Gastrocnemius medialis (tissue), 4 donors: Measurements from ENCODE around the gene BLVRA. TPM values are rescaled to one million over a fixed set of nuclear protein-coding genes. Genes with fewer than 3 reads are reported as not detected.
"Not testable (repeated sequence)": the region's sequence is repeated elsewhere in the genome, so short reads cannot be mapped to it uniquely, and the experiment has no call there.

Source experiments
- ATAC-seq, 2 donors: fragments of 150-250 bp; one replicate each; pipeline ENCODE4 v1.9.1; 2016
- DNase-seq, 2 donors: peaks; one replicate each; pipeline ENCODE4 v3.0.0-alpha.2; 2019
- H3K27ac ChIP-seq, 4 donors: fragments of 200-600 bp; sonication (generic); 1 replicate in 1 of 4; 2 replicates in 3 of 4; pipeline ENCODE4 v1.5.1; 2016 to 2018; ENCODE audit warnings: mild to moderate bottlenecking in 2 of 4, moderate library complexity in 1 of 4
- H3K27me3 ChIP-seq, 3 donors: fragments of 200-600 bp; sonication (generic) in 2 of 3; 1 replicate in 1 of 3; 2 replicates in 2 of 3; pipeline versions ENCODE4 v1.5.1 to v1.6.0; 2016 to 2019; ENCODE audit warnings: mild to moderate bottlenecking in 1 of 3, moderate library complexity in 1 of 3
- H3K36me3 ChIP-seq, 2 donors: fragments of 200-600 bp; sonication (generic) in 1 of 2; one replicate each; pipeline ENCODE4 v1.5.1; 2017 to 2018
- H3K4me1 ChIP-seq, 2 donors: fragments of 200-600 bp; sonication (generic) in 1 of 2; one replicate each; pipeline ENCODE4 v1.5.1; 2016 to 2017; ENCODE audit warnings: mild to moderate bottlenecking in 2 of 2
- H3K4me3 ChIP-seq, 4 donors: fragments of 200-600 bp; sonication (generic) in 3 of 4; 1 replicate in 1 of 4; 2 replicates in 3 of 4; pipeline ENCODE4 v1.5.1; 2016 to 2019; ENCODE audit warnings: mild to moderate bottlenecking in 2 of 4
- H3K9me3 ChIP-seq, 3 donors: fragments of 200-600 bp; sonication (generic) in 2 of 3; 1 replicate in 1 of 3; 2 replicates in 2 of 3; pipeline ENCODE4 v1.5.1; 2016 to 2019
- POLR2A ChIP-seq, 2 donors: fragments of 450-650 bp; IDR thresholded peaks; one replicate each; pipeline ENCODE4 v1.6.1; 2017; ENCODE audit warnings: antibody characterized with exemption in 2 of 2, mild to moderate bottlenecking in 2 of 2, moderate library complexity in 2 of 2
- in situ Hi-C, 4 donors: fragments of 200-750 bp; cut with MboI; loops; one replicate each; pipeline versions ENCODE4 v1.15.0 to v1.8.0; 2017; ENCODE audit warnings: low sequenced_read_pairs in 4 of 4
- intact Hi-C: fragments of 100-400 bp; cut with DNase I; formaldehyde crosslinking; loops from one replicate; pipeline ENCODE4 v1.15.1; 2023; ENCODE audit warnings: low total_unique reads
- total RNA-seq, 4 donors: library from RNA; depleted of rRNA; stranded (reverse); fragments of >200 nt; gene quantifications; one replicate each; pipeline versions ENCODE4 v1.1.0 to v1.2.3, GENCODE V29; 2016
- TF ChIP-seq, protein P1 (sequence below), 5 experiments: fragments of 450-650 bp in 3 of 5; fragments of 200-600 bp in 2 of 5; sonication (generic) in 2 of 5; IDR thresholded peaks in 4 of 5; conservative IDR thresholded peaks in 1 of 5; 1 replicate in 4 of 5; 2 replicates in 1 of 5; pipeline ENCODE4 v1.5.1; 2016 to 2019; ENCODE audit warnings: antibody characterized with exemption in 5 of 5, mild to moderate bottlenecking in 3 of 5, moderate library complexity in 3 of 5

The BLVRA gene
- total RNA-seq, 4 donors from 2014 or later = 26.7 to 45.9 (median 29.3) TPM

DNA sequence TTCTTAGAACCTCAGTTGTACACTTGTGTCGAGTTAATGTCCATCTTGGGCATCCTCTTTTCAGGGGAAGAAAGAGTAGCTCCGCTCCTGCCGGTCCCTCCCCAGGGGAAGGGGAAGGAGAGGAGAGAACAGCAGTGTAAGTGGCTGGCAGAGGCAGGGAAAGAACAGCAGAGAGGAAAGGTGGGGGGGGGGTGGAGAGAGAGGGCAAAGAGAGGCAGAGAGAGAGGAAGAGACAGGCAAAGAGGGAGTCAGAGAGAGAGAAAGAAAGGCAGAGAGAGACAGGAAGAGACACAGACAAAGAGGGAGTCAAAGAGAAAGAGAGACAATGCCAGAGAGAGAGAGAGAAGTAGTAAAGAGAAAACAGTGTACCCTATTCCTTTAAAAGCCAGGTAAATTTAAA, 56.9 kb downstream of the BLVRA start:
- Histone ChIP-seq H3K4me1 (no peaks in the 10 kb centered on the region), H3K36me3 (no peaks in the 10 kb centered on the region), H3K9me3 (no peaks in the 10 kb centered on the region), H3K27ac (no peak overlapping the region), H3K4me3 (no peak overlapping the region), H3K27me3 (peaks cover 0 to 9% (median 6%) of the 10 kb centered on the region in 3 donors)
- DNase-seq = no peak
- ATAC-seq = no peak
- intact Hi-C loops = no loop called here
- in situ Hi-C loops = no loop called here
- TF ChIP-seq POLR2A (IDR thresholded peaks at IDR 0.05) = no peak
- TF ChIP-seq, protein P1, sequence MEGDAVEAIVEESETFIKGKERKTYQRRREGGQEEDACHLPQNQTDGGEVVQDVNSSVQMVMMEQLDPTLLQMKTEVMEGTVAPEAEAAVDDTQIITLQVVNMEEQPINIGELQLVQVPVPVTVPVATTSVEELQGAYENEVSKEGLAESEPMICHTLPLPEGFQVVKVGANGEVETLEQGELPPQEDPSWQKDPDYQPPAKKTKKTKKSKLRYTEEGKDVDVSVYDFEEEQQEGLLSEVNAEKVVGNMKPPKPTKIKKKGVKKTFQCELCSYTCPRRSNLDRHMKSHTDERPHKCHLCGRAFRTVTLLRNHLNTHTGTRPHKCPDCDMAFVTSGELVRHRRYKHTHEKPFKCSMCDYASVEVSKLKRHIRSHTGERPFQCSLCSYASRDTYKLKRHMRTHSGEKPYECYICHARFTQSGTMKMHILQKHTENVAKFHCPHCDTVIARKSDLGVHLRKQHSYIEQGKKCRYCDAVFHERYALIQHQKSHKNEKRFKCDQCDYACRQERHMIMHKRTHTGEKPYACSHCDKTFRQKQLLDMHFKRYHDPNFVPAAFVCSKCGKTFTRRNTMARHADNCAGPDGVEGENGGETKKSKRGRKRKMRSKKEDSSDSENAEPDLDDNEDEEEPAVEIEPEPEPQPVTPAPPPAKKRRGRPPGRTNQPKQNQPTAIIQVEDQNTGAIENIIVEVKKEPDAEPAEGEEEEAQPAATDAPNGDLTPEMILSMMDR (IDR thresholded peaks at IDR 0.05 in 4 of 5, conservative IDR thresholded peaks at IDR 0.05 in 1 of 5) = no peak

DNA sequence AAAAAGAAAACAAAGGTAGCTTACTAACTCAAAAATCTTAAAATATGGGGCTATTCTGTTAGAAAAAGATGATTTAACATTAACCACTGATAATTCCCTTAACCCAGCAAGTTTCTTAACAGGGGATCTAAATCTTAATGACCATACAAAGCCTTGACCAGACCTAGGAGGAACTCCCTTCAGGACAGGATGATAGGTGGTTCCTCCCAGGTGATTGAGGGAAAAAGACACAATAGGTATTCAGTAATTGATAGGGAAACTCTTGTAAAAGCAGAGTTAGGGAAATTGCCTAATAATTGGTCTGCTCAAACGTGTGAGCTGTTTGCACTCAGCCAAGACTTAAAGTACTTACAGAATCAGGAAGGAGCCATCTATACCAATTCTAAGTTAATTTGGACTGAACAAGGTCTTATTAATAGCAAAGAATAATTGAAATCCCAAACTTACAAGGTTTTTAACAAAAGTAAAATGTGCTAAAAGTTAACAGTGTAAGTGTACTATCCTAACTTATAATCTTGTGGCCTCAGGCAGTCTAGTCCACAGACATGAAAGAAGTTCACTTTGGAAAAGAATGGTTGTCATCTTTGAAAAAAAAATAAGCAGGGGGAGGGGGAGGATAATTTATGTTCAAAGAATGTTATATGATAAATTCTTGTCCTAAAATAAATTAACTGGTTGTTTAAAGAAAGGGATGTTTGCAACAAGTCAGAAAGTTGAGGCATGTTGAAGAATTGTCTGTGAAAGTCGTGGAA, 57.7 kb downstream of the BLVRA start:
- H3K4me3 ChIP-seq, H3K4me1 ChIP-seq, ATAC-seq, H3K9me3 ChIP-seq, H3K27me3 ChIP-seq, H3K36me3 ChIP-seq, H3K27ac ChIP-seq, intact Hi-C loops, DNase-seq, in situ Hi-C loops: not testable (repeated sequence)

DNA sequence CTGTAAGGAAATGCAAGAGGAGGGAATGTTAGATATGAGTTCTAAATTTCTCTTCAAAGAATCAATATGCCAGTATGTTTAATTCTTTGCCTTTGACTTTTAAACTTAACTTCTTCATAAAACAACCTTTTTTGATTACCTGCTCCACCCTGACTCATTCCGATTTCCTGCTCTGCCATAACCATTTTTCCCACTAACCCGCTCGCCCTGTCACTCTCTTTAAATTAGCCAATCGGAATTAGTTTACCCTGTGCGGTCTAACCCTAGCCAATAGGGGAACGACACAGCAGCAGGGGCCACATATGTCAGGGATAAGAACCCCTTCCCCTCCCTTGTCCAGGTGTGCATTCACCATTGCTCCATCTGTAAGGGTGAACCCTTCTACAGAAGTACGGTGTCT, 64.9 kb downstream of the BLVRA start:
- ATAC-seq, H3K27ac ChIP-seq, H3K4me1 ChIP-seq, H3K4me3 ChIP-seq, H3K36me3 ChIP-seq, H3K27me3 ChIP-seq, intact Hi-C loops, H3K9me3 ChIP-seq, DNase-seq, in situ Hi-C loops: not testable (repeated sequence)

DNA sequence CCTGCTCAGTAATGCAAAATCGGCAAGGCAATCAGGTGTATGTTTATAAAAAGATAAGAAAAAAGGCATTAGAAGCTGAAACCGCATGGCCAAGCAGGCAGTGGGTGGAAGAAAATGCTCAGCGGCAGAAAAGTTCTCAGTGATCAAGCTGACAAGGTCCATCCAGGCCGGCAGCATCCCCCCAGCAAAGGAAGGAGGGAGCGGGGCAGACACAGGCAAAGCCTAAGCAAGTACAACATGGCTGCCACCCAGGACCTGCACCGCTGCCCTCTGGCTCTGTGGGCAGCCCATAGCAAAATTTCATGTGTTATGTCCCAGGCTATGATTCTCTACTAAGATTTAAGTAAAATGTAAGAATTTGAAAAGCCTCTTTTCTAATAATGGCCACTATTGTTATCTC, 65.5 kb downstream of the BLVRA start:
- no peaks in the 10 kb centered on the region for H3K9me3 ChIP-seq
- H3K4me3 ChIP-seq = no peak overlapping the region
- H3K27me3 ChIP-seq = no peaks in the 10 kb centered on the region
- no peak overlapping the region for H3K27ac ChIP-seq
- no peaks in the 10 kb centered on the region for H3K36me3 ChIP-seq
- TF ChIP-seq, protein P1 (IDR thresholded peaks at IDR 0.05 in 4 of 5, conservative IDR thresholded peaks at IDR 0.05 in 1 of 5) = no peak
- no peak for TF ChIP-seq POLR2A (IDR thresholded peaks at IDR 0.05)
- H3K4me1 ChIP-seq = no peaks in the 10 kb centered on the region
- ATAC-seq = no peak
- in situ Hi-C loops (no loop called here), intact Hi-C loops (no loop called here)
- no peak for DNase-seq

DNA sequence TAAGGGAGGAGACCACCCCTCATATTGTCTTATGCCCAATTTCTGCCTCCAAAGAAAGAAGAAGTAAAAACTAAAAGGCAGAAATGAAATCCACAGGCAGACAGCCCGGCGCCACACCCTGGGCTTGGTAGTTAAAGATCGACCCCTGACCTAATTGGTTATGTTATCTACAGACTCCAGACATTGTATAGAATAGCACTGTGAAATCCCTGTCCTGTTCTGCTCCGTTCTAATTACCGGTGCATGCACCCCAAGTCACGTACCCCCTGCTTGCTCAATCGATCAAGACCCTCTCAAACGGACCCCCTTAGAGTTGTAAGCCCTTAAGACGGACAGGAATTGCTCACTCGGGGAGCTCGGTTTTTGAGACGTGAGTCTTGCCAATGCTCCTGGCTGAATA, 66.0 kb downstream of the BLVRA start:
- ATAC-seq, H3K4me3 ChIP-seq, H3K27ac ChIP-seq, H3K9me3 ChIP-seq, intact Hi-C loops, H3K36me3 ChIP-seq, in situ Hi-C loops, H3K27me3 ChIP-seq, DNase-seq, H3K4me1 ChIP-seq: not testable (repeated sequence)

DNA sequence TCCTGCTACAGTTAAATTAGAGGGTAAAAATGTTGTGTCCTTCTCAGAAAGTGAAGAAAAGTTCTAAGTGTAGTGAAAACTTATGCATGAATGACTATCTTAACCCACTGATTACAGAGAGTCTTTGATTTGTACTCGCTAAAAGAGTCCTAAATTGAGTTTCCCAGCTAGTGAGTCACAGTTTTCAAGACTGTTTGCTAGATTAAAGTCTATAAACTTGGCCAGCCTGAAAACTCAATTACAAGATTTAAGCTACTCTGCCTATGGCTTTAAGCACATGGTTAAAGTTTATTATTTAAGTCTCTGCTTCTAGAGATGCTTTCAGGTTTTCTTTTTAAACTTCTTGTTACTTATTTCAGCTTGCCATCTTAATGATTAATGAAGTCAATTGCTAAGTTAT, 66.5 kb downstream of the BLVRA start:
- in situ Hi-C loops (loop anchor here in 3 of 4 donors (25.0 kb wide), 3 partner anchors 113 to 888 kb away; partner anchors contain the start of genes MRPL32 (in 1 of the 3), PSMA2 (in 1 of the 3) and STK17A (in 1 of the 3)), intact Hi-C loops (no loop called here)

More for the DNA sequence above, 66.5 kb downstream of the BLVRA start:
- no peak overlapping the region for H3K4me3 ChIP-seq
- no peaks in the 10 kb centered on the region for H3K36me3 ChIP-seq
- TF ChIP-seq, protein P1 (IDR thresholded peaks at IDR 0.05 in 4 of 5, conservative IDR thresholded peaks at IDR 0.05 in 1 of 5) = no peak
- no peak for TF ChIP-seq POLR2A (IDR thresholded peaks at IDR 0.05)
- no peak overlapping the region for H3K27ac ChIP-seq
- no peaks in the 10 kb centered on the region for H3K4me1 ChIP-seq
- peaks cover 0 to under 1% (median 0%) of the 10 kb centered on the region in 3 donors for H3K27me3 ChIP-seq
- no peaks in the 10 kb centered on the region for H3K9me3 ChIP-seq
- DNase-seq (no peak), ATAC-seq (no peak)
